GM21381 (cell line): Measurements from ENCODE around the gene PPP2R5A.
"Not testable (repeated sequence)": the region's sequence is repeated elsewhere in the genome, so short reads cannot be mapped to it uniquely, and the experiment has no call there.

Source experiments
- ATAC-seq: cut with Tn5 transposase; IDR thresholded peaks from one replicate; pipeline ENCODE4 v1.9.1; 2021; ENCODE audit warnings: mild to moderate bottlenecking, moderate library complexity; ENCODE audit not compliant: unreplicated experiment

Gene PPP2R5A

DNA sequence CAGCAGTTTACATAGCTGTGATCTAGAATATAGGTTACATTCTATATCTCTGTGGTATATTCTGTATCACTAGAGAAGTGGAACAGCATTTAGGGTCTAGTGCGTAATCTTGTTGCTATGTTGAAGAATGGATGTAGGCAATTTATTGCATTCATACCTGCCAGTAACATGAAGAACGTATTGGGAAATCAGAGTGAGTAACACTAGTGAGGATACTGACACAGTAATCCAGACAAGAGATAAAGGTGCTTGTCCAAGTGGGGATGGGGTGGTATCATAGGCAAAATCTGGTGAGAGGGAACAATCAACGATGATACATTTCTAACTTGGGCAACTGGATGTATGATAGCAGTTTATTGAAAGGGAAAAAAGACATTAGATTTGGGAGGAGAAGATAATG, 9.8 kb downstream of the PPP2R5A start:
- ATAC-seq = no peak

DNA sequence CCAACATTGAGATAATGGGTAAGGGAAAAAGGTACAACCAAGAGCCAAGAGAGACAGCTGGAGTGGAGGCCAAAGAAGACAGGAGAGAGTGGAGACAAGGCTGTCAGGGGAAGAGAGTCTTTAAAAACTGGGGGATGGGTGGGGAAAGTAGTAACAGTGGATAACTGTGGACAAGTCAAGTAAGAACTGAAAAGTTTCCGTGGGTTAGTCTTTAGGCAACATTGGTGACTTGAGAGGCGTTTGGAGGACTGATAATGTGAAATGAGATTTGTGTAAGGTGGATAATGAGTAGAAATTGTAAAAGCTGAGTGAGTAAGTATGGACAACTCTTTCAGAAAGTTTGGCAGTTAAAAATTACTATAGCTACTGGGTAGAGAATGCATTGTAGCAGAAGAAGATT, 10.4 kb downstream of the PPP2R5A start:
- no peak for ATAC-seq

DNA sequence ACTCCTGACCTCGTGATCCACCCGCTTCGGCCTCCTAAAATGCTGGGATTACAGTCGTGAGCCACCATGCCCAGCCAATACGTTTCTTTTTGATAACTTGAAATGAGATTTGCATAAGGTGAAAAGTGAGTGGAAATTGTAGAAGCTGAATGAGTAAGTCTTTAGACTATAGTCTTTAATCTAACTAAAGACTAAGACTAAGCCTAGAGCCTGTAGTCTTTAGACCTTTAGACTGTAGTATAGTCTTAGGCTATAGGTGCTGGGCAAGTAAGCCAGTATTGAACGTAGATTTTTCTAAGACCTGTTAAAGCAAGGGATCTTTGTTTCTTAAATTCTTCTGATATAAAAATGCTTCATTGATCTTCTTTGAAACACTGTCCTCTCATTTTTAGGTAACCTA, 12.1 kb downstream of the PPP2R5A start:
- ATAC-seq = no peak

DNA sequence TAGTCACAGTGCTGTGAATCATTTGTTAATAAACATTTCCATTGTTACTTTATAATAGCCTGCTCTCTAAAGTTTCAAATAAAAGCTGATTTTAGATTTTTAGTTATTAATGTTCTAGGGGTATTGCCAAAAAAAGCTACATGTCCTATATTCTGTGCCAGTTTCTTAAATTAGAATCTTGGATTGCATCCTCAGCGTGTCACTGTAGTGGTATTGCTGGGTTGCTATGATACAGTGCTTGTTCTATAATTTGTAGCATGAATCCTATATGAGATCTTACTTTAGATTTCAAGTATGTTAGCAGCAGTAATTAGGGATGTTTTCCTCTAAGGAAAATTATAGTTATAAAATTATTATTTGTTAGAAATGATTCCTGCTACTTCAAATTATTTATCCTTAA, 16.4 kb downstream of the PPP2R5A start:
- ATAC-seq = no peak

DNA sequence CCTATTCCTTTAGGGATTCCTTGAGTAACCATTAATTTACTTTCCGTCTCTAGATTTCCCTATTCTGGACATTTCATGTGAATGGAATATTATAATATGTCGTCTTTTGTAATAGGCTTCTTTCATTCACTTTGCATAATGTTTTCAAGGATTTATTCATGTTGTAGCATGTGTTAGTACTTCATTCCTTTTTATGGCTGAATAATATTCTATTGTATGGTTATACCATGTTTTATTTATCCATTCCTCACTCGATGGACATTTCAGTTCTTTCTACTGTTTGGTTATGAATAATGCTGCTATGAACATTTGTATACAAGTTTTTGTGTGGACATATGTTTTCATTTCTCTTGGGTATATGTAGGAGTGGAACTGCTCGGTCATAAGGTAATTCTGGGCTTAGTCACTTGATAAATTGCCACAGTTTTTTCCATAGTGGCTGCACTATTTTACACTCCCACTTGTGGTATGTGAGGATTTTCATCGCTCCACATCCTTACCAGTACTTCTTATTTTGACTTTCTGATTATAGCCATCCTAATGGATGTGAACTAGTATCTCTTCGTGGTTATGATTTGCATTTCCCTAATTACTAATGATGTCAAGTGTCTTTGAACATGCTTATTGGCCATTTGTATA, 17.7 kb downstream of the PPP2R5A start:
- ATAC-seq = no peak

DNA sequence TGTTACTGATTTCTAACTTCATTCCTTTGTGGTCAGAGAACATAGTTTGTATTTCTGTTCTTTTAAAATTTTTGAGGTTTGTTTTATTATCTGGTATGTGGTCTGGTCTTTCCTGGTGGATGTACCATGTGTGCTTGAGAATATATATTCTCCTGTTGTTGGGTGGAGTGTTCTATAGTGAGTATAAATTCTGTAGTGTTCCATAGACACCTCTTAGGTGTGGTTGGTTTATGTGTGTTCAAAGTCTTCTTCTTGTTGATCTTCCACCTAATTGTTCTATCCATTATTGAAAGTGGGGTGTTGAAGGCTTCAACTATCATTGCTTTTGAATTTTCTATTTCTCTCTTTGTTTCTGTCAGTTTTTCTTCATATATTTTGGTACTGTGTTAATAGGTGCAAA, 20.1 kb downstream of the PPP2R5A start:
- ATAC-seq = no peak

DNA sequence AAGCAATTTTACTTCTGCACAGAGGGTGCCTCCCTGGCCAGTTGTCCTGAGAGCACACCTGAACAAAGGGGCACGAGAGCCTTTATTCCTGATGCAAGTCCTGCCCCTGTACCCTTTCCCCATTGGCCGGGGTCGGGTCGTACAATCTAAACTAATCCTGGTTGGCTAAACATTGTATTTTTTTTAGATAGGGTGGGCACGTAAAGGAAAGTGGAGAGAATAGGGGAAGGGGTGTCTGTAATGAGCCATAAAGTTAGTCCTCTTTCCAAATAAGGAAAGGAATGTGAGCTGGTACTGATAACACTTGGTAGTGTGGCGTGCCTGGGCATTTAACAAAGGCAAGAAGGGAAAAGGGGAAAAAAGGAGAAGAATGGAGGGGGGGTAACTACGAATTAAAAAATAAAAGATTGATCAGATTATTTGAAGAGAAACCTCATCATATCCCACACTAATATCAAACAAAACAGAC, 20.8 kb downstream of the PPP2R5A start:
- not testable (repeated sequence) for ATAC-seq

DNA sequence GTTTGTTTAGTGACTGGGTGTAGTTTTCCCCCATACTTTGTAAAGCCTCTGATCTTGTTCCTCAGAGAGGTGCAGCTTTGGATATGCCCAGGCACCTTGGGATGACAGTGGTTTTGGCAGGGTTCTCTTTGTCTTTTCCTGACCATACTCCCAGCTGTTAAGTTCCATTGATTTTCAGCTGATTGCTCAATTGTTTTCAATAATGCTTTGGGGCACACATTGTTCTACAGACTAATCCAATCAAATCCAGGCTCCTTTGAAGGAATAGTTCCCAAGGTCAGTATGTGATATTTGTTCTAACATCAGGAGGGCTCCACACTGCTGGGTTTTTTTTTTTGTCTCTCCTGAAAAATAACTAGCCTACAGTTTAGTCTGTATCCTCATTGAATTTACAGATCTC, 24.8 kb downstream of the PPP2R5A start:
- ATAC-seq = no peak

DNA sequence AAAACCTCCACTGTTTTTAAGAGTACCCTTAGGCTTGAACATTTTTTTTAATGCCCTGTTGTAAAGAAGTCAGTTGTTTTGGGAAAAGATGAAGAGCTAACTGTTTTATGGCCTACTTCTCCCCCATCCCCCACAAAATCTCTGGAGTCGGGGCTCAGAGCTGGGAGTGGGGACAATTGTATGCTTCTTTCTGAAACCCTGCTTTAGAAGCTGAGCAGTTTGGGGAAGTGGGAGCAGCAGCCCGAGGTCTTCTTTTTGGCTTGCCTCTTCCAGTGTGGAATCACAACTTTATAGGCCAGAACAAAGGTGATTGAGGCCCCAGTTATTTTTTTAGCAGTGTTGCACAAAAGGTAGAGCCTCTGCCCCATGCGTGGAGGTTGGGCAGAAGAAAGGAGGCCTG, 25.2 kb downstream of the PPP2R5A start:
- no peak for ATAC-seq

DNA sequence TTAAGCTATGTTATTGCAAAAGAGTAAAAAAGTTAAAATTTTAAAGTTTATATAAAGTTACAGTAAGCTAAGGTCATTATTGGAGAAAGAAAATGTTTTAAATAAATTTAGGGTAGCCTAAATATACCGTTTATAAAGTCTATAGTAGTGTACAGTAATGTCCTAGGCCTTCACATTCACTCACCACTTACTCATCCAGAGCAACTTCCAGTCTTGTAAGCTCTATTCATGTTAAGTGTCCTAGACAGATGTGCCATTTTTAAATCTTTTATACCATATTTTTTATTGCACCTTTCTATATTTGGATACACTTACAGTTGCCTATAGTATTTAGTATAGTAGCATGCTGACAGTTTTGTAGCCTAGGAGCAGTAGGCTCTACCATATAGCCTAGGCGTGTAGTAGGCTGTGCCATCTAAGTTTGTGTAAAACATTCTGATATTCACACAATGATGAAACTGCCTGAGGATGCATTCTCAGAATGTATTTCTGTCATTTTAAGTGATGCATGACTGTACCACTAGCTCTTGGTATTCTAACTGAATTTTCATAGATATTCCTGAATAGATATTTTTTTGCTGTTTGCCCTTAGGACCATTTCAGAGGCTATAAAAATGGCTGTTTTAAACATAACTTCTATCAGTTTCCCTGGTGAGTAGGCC, 26.8 kb downstream of the PPP2R5A start:
- ATAC-seq = no peak

DNA sequence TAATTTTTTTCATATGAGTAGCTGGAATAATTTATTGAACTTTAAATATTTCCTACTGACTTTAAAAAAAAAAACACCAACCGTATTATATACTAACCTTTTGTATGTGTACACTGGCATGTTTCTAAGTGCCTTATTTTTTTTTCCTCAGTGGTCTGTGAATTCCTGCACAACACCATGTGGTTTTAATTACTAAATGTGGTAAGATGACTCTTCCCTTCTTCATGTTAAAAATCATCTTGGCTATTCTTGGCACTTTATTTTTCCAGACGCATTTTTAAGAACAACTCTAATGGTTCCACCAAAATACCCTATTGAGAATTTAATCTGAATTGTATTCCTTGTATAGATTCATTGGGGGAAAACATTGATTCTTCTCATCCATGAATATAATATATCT, 28.4 kb downstream of the PPP2R5A start:
- no peak for ATAC-seq

DNA sequence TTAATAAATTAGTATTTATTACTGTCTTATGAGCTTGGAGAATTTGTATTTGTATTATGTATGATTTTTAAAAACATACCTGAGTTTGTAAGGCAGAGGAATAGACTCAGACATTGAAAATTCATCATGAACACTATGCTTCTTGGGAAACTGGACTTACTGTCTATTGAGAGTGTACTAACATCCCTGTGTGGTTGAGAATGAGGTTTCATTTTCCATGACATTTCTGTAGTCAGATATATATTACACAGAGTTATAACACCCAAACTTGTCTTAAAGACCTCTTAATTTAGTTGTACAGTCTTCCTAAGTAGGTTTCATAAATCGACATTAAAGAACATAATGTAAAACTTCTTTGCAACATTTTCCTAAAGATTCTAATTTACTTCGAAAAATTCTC, 30.0 kb downstream of the PPP2R5A start:
- no peak for ATAC-seq

DNA sequence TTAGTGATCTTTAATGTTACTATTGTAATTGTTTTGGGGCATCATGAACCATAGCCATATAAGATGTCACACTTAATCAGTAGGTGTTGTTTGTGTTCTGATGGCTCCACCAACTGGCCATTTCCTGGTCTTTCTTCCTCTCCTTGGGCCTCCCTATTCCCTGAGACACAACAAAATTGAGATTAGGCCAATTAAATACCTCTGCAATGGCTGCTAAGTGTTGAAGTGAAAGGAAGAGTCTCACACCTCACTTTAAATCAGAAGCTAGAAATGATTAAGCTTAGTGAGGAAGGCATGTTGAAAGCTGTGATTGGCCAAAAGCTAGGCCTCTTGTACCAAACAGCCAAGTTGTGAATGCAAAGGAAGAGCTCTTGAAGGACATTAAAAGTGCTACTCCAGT, 30.7 kb downstream of the PPP2R5A start:
- no peak for ATAC-seq

DNA sequence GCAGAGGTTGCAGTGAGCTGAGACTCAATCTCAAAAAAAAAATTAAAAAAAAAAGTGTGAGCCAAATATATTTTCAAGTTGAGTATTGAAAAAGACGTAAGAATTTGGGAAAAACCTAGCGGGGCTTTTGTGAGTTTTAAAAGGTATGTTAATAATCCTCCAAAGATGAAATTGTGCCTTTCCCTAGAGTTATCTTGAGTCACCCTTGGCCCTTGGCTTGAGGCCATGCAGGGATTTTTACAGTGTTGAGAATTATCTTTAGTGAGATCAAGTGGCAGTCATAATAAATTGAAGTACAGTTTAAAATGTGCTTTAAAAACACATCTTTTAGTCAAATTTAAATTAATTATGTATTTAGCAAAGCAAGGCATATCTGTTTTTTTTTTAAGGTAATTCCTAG, 32.7 kb downstream of the PPP2R5A start:
- ATAC-seq = no peak

DNA sequence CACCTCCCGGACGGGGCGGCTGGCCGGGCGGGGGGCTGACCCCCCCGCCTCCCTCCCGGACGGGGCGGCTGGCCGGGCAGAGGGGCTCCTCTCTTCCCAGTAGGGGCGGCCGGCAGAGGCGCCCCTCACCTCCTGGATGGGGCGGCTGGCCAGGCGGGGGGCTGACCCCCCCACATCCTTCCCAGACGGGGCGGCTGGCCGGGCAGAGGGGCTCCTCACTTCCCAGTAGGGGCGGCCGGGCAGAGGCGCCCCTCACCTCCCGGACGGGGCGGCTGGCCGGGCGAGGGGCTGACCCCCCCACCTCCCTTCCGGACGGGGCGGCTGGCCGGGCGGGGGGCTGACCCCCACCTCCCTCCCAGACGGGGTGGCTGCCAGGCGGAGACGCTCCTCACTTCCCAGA, 35.8 kb downstream of the PPP2R5A start:
- ATAC-seq = not testable (repeated sequence)

DNA sequence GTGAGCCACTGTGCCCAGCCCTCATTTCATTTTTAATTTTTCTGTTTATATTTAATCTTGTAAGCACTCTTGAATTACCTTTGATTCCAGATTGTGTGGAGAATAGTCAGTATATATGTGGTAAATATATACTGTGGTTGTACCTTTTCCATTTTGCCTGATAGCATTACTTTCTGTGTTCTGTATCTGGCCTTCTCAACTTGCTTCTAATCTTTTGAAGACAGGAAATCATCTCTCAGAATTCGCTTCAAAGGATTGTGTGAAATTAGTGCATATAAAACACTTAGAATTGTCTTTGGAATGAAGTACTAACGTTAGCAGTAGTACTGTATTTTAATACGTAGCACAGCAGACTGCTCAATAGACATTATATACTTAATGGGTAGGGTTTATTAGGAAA, 37.9 kb downstream of the PPP2R5A start:
- no peak for ATAC-seq

DNA sequence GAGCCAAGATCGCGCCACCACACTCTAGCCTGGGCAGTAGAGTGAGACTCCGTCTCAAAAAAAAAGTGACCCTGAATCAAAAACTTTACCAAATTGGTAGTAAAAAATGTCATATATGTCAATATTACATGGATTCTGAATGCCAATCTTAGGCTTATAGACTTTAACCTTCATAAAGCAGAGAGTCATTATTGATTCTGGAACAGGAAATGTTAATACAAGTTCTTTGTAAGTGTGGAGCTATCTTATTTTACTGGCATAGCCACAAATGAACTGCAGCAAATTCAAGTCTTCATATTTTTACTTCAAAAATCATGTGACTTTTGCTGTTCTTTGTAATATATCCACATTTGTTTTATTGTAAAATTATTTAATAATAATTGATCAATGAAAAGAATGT, 41.3 kb downstream of the PPP2R5A start:
- ATAC-seq = no peak

DNA sequence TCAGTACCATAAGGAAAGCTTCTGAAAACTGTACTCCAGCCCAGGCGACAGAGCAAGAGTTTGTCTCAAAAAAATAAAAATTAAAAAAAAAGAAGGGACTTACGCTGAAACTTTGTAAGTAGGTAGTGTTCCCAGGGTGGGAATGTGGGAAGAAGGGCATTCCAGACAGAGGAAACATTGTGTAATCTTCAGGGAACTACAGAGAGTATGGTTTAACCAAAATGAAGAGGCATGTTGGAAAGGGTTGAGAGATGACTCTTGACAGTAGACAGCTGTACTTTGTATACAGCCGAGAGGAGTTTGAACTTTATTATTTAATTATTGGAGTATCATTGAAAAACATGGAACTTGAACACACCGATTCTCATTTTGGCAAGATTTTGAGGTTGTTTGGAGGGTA, 43.0 kb downstream of the PPP2R5A start:
- no peak for ATAC-seq

DNA sequence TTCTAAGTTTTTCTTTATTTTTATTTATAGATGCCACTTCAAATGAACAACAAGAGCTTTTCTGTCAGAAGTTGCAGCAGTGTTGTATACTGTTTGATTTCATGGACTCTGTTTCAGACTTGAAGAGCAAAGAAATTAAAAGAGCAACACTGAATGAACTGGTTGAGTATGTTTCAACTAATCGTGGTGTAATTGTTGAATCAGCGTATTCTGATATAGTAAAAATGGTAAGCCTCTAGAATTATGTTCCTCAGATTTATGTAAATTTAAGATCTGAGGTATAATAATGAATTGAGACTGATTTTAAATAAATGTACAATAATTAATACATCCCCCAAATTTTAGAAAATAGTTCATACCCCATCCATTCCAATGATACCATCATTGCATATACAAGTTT, 43.9 kb downstream of the PPP2R5A start:
- no peak for ATAC-seq

DNA sequence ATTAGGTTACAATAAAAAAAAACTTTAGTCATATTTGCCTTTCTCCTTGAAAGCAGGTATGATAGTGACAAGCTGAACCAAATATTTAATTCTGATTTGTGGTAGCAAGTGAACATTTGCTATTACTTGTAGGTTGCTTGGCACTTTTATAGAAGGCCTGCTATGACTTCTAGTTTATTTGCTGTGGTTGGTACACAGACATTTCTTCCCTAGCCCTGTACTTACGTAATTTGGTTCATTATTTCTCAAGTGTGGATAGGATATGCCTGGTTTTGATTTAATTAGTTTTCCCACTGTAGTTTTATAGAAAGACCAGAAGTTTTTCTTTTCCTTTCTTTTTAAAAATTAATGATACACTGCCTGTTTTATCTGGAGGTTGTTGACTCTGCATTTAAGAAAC, 55.9 kb downstream of the PPP2R5A start:
- no peak for ATAC-seq

DNA sequence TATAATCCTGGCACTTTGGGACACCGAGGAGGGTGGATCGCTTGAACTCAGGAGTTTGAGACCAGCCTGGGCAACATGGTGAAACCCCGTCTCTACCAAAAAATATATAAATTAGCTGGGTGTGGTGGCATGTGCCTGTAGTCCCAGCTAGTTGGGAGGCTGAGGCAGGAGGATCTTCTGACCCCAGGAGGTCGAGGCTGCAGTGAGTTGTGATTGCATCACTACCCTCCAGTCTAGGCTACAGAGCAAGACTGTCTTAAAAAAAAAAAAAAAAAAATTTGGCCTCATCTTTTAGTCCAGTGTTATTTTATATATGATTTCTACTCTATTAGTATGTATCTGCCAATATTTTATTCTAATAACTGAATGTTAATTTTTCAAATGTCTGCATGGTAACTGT, 59.7 kb downstream of the PPP2R5A start:
- no peak for ATAC-seq

DNA sequence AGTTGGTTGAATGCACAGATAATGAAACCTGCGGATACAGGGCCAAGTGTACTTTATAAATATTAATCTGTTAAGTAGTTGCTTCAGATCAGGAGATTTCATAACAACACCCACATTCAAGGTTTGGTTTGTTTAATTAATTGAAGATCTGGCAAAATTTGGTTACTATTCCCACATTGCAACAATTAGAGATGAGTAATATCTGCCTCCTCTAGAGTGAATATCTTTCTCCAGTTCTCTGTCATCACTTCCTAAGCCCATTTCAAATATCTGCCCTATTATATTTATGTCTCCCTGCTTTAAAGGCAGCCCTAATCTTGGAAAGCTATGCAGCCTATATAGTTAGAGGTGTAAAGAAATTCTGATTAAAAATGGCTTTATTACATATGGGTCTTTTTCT, 61.4 kb downstream of the PPP2R5A start:
- no peak for ATAC-seq
